ENCODE measurements around the gene CHN2.

CHN2 gene

DNA sequence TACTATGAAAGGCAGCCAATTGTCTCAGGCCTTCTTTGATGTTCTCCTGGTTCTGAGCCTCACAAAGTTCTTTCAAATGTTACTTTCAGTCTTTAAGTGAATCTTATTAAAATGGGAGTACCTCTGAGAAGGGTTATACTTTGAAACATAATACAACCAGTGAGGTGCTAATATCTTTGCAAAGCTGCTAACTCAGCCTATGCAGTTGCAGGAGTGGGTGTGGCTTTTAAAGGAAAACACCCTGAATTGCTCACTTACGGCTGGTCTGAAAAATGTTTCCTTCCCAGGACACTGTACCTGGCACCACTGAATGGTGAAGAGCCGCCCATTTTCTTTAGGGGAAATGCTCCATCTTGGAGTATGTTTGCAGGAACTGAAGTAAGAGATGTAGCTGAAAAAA, 130.9 kb downstream of the CHN2 start:
- no peaks in the 10 kb centered on the region for H3K4me1 ChIP-seq (ENCODE audit: control insufficient read depth, insufficient read depth, low read length, poor library complexity, severe bottlenecking)
- H3K4me3 ChIP-seq (ENCODE audit: extremely low read depth, insufficient read depth, low read length, poor library complexity, severe bottlenecking), result no peak overlapping the region
- H3K36me3 ChIP-seq (ENCODE audit: control insufficient read depth, insufficient read depth, low read length), result no peaks in the 10 kb centered on the region
- 91 to 100% methylated on average over 1 of the region's 2 CpGs for WGBS, 2 experiments (ENCODE audit: insufficient coverage in 2 of 2)
- no peaks in the 10 kb centered on the region for H3K9me3 ChIP-seq (ENCODE audit: control insufficient read depth, low read length)
- no peak overlapping the region for H3K27ac ChIP-seq (ENCODE audit: low read depth, low read length, severe bottlenecking)

DNA sequence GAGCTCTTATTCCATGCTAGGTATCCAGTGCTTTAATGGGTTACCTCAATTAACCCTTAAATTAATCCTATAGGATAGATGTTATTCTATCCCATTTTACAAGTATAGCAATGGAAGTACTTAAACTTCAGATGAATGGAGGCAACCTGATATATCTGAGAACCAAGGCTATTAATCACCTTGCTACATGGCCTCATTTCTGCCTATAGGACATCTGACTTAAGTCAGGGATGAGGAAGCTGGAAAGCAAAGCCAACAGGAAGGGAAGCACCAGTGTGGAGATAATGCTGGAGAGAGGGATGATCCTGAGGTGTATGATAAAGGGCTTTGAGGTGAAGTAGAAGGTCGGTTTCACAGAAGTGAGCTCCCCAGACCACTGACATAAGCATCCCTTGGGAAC, 132.3 kb downstream of the CHN2 start:
- WGBS, 2 experiments (ENCODE audit: insufficient coverage in 2 of 2), result 67% methylated on average over 1 of the region's 1 CpG; no CpG with 5 or more reads in 1 of the 2 experiments
- Histone ChIP-seq H3K9me3 (ENCODE audit: control insufficient read depth, low read length) (no peaks in the 10 kb centered on the region), H3K4me1 (ENCODE audit: control insufficient read depth, insufficient read depth, low read length, poor library complexity, severe bottlenecking) (no peaks in the 10 kb centered on the region), H3K27ac (ENCODE audit: low read depth, low read length, severe bottlenecking) (no peak overlapping the region), H3K4me3 (ENCODE audit: extremely low read depth, insufficient read depth, low read length, poor library complexity, severe bottlenecking) (no peak overlapping the region), H3K36me3 (ENCODE audit: control insufficient read depth, insufficient read depth, low read length) (no peaks in the 10 kb centered on the region)

DNA sequence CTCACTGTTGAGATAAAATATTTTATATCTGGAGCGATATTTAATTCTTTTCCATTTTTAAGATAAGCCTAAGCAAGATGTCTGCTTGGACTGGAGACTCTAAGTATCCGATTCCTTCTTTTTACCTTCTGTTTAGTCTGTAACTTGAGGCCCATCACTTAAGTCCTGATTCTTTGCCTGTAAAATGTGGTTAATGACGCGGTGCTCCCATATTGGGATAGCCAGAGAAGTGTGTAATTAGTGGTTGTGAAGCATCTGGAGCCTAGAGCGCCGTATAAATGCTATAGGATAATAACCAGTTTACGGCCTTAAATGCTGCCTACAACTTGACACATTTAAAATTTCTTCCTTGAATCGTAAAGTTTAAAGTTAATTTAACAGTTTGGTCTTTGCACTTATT, 132.9 kb downstream of the CHN2 start:
- no peaks in the 10 kb centered on the region for H3K4me1 ChIP-seq (ENCODE audit: control insufficient read depth, insufficient read depth, low read length, poor library complexity, severe bottlenecking)
- no peaks in the 10 kb centered on the region for H3K36me3 ChIP-seq (ENCODE audit: control insufficient read depth, insufficient read depth, low read length)
- no peak overlapping the region for H3K4me3 ChIP-seq (ENCODE audit: extremely low read depth, insufficient read depth, low read length, poor library complexity, severe bottlenecking)
- no peaks in the 10 kb centered on the region for H3K9me3 ChIP-seq (ENCODE audit: control insufficient read depth, low read length)
- H3K27ac ChIP-seq (ENCODE audit: low read depth, low read length, severe bottlenecking), result no peak overlapping the region
- 96 to 100% methylated on average over 3 to 4 of the region's 8 CpGs for WGBS, 2 experiments (ENCODE audit: insufficient coverage in 2 of 2)

DNA sequence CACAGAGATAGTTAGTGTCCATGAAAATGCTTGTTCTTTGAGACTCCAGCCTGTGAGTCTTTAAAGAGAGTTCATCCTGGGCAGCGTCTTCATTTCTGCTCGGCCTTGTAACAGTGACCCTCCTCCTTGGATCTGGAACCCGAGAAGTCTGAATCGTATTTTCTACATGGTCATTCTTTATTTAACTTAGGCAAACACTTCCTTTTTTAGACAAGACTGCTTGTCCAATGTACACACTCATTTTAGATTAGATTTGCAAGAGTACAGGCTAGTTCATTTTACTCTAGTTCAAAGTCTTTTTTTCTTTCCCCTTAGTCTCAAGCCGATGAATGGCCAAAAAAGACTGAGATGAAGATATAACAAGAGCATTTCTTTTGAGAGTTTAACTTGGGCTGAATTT, 133.5 kb downstream of the CHN2 start:
- Histone ChIP-seq H3K27ac (ENCODE audit: low read depth, low read length, severe bottlenecking) (no peak overlapping the region), H3K36me3 (ENCODE audit: control insufficient read depth, insufficient read depth, low read length) (no peaks in the 10 kb centered on the region), H3K4me1 (ENCODE audit: control insufficient read depth, insufficient read depth, low read length, poor library complexity, severe bottlenecking) (no peaks in the 10 kb centered on the region), H3K4me3 (ENCODE audit: extremely low read depth, insufficient read depth, low read length, poor library complexity, severe bottlenecking) (no peak overlapping the region), H3K9me3 (ENCODE audit: control insufficient read depth, low read length) (no peaks in the 10 kb centered on the region)
- WGBS, 2 experiments (ENCODE audit: insufficient coverage in 2 of 2), result 88 to 94% methylated on average over 2 to 4 of the region's 5 CpGs

DNA sequence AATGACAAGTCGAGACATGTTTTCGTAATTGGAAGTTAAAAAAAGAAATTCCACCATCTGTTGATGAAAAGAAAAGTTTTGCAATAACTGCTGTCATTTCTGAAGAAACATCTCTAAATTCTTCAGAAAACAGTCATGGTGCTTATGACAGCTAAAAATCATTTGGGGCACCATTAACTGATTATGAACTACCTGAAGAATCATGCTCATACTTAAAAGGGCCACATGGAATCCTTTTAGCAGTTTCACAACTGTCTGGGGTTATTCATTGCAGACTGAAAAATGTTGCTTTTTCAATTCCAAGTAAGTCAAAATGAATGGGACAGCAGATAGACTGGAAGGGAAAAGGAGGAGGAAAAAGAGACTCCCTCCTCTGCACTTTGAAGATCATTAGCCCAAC, 134.2 kb downstream of the CHN2 start:
- no peak overlapping the region for H3K27ac ChIP-seq (ENCODE audit: low read depth, low read length, severe bottlenecking)
- no peaks in the 10 kb centered on the region for H3K4me1 ChIP-seq (ENCODE audit: control insufficient read depth, insufficient read depth, low read length, poor library complexity, severe bottlenecking)
- H3K36me3 ChIP-seq (ENCODE audit: control insufficient read depth, insufficient read depth, low read length), result no peaks in the 10 kb centered on the region
- H3K4me3 ChIP-seq (ENCODE audit: extremely low read depth, insufficient read depth, low read length, poor library complexity, severe bottlenecking), result no peak overlapping the region
- H3K9me3 ChIP-seq (ENCODE audit: control insufficient read depth, low read length), result no peaks in the 10 kb centered on the region
- WGBS, 2 experiments (ENCODE audit: insufficient coverage in 2 of 2), result 93 to 100% methylated on average over 2 of the region's 2 CpGs

DNA sequence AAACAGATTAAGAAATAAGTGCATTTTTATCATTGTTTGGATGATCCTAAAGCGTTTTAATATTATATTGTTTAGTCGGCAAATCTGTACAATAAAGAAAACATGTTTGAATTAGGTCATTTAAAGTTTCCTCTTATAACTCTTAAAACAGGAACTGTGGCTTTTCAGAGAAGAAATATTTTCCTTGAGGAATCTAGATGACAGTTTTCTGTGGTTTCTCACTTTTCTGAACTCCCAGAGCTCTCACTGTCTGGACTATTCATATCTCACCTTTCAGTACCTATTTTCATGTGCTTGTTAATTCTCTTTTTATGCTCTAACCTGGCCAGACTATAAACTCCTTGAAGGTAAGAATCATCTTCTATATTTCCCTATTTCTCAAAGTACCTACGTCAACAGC, 135.1 kb downstream of the CHN2 start:
- Histone ChIP-seq H3K9me3 (ENCODE audit: control insufficient read depth, low read length) (no peaks in the 10 kb centered on the region), H3K36me3 (ENCODE audit: control insufficient read depth, insufficient read depth, low read length) (no peaks in the 10 kb centered on the region), H3K4me1 (ENCODE audit: control insufficient read depth, insufficient read depth, low read length, poor library complexity, severe bottlenecking) (no peaks in the 10 kb centered on the region), H3K4me3 (ENCODE audit: extremely low read depth, insufficient read depth, low read length, poor library complexity, severe bottlenecking) (no peak overlapping the region), H3K27ac (ENCODE audit: low read depth, low read length, severe bottlenecking) (no peak overlapping the region)
- WGBS, 2 experiments (ENCODE audit: insufficient coverage in 2 of 2), result no CpG with 5 or more reads among the region's 3 CpGs

DNA sequence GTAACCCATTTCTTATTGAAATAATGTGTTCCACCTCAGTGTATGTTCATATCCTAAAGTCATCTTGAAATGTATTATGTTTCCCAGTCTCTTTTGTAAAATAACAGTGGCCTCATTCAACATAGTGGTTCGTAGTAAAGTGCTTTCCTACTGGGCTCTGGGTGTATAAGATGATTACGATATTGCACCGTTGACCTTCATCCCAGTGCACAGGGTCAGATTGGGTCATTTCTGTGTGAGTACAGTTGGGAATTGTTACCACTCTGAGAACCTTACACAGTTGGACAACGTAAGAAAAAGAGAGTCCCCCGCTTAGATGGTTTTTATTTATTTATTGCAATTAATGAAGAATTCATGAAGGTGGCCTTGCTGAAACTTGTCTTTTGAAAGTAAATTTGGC, 135.6 kb downstream of the CHN2 start:
- Histone ChIP-seq H3K27ac (ENCODE audit: low read depth, low read length, severe bottlenecking) (no peak overlapping the region), H3K36me3 (ENCODE audit: control insufficient read depth, insufficient read depth, low read length) (no peaks in the 10 kb centered on the region), H3K4me1 (ENCODE audit: control insufficient read depth, insufficient read depth, low read length, poor library complexity, severe bottlenecking) (no peaks in the 10 kb centered on the region), H3K9me3 (ENCODE audit: control insufficient read depth, low read length) (no peaks in the 10 kb centered on the region), H3K4me3 (ENCODE audit: extremely low read depth, insufficient read depth, low read length, poor library complexity, severe bottlenecking) (no peak overlapping the region)
- 98 to 100% methylated on average over 4 of the region's 5 CpGs for WGBS, 2 experiments (ENCODE audit: insufficient coverage in 2 of 2)

DNA sequence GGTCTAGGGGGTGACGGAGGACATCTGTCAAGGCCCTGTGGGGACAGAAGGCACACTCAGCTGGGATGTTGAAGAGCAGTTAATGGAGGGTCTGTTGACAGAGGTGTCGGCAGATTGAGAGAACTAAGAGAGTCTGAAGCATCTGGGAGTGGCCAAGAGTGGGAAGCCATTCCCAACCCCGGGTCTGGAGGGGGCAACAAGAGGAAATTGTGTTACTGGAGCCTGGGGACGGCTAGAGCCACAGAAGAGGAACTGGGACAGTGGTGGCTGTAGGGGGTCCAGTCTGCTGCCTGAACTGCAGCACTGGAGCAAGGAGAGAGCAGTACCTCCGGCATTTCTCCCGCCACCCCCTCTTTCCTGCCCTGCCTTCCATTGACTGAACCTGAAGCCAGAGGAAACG, 136.6 kb downstream of the CHN2 start:
- H3K4me1 ChIP-seq (ENCODE audit: control insufficient read depth, insufficient read depth, low read length, poor library complexity, severe bottlenecking), result no peaks in the 10 kb centered on the region
- no peaks in the 10 kb centered on the region for H3K9me3 ChIP-seq (ENCODE audit: control insufficient read depth, low read length)
- H3K36me3 ChIP-seq (ENCODE audit: control insufficient read depth, insufficient read depth, low read length), result no peaks in the 10 kb centered on the region
- WGBS, 2 experiments (ENCODE audit: insufficient coverage in 2 of 2), result 75 to 86% methylated on average over 3 to 7 of the region's 7 CpGs
- H3K4me3 ChIP-seq (ENCODE audit: extremely low read depth, insufficient read depth, low read length, poor library complexity, severe bottlenecking), result no peak overlapping the region
- H3K27ac ChIP-seq (ENCODE audit: low read depth, low read length, severe bottlenecking), result no peak overlapping the region

DNA sequence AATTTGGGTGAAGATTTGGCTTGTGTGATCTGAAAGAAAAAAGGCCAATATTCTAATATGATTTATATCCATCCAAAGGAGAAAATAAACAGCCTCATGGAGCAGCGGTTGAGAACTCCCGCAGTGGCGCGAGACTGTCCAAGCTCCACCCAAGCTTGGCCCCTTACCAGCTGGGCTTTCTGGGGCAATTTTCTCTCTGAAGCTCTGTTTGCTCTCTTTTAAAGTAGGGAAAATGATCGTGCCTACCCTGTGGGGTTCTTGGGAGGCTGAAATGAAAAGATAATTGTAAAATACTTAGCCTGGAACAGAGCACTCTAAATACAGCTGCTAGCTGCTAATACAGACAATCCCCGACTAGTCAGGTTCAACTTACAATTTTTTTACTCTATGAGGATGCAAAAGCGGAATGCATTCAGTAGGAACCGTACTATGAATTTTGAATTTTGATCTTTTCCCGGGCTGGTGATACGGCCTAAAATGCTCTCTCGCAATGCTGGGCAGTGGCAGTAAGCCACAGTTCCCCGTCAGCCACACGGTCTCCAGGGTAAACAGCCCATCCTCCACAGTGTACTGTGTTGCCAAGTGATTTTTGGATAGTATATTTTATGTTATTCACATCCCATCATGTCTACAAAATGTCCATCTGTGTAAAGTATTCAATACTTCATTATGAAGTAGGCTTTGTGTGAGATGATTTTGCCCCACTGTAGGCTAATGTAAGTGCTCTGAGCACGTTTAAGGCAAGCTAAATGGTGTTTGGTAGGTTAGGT, 137.7 kb downstream of the CHN2 start:
- H3K36me3 ChIP-seq (ENCODE audit: control insufficient read depth, insufficient read depth, low read length), result no peaks in the 10 kb centered on the region
- H3K4me3 ChIP-seq (ENCODE audit: extremely low read depth, insufficient read depth, low read length, poor library complexity, severe bottlenecking), result no peak overlapping the region
- H3K4me1 ChIP-seq (ENCODE audit: control insufficient read depth, insufficient read depth, low read length, poor library complexity, severe bottlenecking), result no peaks in the 10 kb centered on the region
- 91 to 92% methylated on average over 8 to 10 of the region's 14 CpGs for WGBS, 2 experiments (ENCODE audit: insufficient coverage in 2 of 2)
- no peak overlapping the region for H3K27ac ChIP-seq (ENCODE audit: low read depth, low read length, severe bottlenecking)
- H3K9me3 ChIP-seq (ENCODE audit: control insufficient read depth, low read length), result no peaks in the 10 kb centered on the region

DNA sequence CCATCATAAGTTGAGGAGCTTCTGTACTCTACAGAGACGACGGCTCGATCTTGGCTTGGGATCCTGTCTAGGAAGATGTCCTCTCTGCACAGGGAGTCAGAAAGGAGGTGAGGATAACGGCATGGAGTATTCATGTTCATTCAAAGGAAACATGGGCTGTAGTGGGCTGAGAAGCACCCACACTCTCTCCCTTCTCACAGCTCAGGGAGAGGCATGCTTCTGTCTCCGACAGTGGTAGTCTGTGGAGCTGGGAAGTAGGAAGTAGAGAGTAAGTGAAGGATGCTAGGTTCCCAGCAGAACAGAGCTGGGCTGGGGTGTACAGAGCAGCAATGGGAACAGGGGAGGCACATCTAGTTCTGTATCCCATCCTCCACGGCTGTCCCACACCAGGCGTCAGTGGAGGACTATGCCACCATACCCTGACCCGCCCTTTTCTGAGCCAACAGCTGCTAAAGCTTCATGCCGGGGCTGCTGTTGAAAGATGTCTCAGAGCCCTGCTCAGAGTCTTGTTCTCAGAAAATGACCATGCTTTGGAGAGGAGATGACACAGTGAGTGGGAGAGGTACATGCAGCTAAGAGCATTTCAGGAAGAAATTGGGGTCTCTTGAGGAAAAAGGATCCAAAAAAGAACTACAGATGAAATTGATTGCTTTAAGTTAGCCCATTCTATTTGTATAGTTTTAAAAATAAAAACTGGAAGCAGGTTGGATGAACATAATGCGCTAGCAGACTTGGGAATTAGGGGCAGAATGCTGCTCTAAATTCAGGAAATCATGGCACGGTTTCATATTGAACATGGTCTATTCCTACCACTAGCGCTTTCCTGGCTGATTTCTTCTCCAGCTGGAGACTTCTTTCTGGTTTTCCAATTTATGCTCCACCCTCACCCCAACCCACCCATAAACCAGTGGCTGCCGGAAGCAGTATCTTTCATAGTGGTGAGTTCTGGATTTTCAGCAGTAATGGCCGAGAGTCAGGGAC, 138.6 kb downstream of the CHN2 start:
- Histone ChIP-seq H3K9me3 (ENCODE audit: control insufficient read depth, low read length) (no peaks in the 10 kb centered on the region), H3K27ac (ENCODE audit: low read depth, low read length, severe bottlenecking) (no peak overlapping the region), H3K4me3 (ENCODE audit: extremely low read depth, insufficient read depth, low read length, poor library complexity, severe bottlenecking) (no peak overlapping the region), H3K4me1 (ENCODE audit: control insufficient read depth, insufficient read depth, low read length, poor library complexity, severe bottlenecking) (peaks cover 3% of the 10 kb centered on the region), H3K36me3 (ENCODE audit: control insufficient read depth, insufficient read depth, low read length) (no peaks in the 10 kb centered on the region)
- WGBS, 2 experiments (ENCODE audit: insufficient coverage in 2 of 2), result 97% methylated on average over 9 to 12 of the region's 14 CpGs
